WTC11 (cell line): ENCODE data around the gene SHISAL1.

Experiments
- CREM ChIP-seq: sonication (generic); formaldehyde crosslinking; IDR thresholded peaks from 2 replicates; pipeline ENCODE4 v1.8.1; 2022; ENCODE audit warnings: mild to moderate bottlenecking, missing genetic modification reagents, moderate library complexity
- NR1H2 ChIP-seq: sonication (generic); formaldehyde crosslinking; IDR thresholded peaks from 2 replicates; pipeline ENCODE4 v1.9.0; 2021; ENCODE audit warnings: mild to moderate bottlenecking, moderate library complexity, missing genetic modification reagents
- ZNF416 ChIP-seq: fragments of 250-450 bp; sonication (Bioruptor Pico); IDR thresholded peaks from 2 replicates; pipeline ENCODE4 v1.9.0; 2021; ENCODE audit warnings: mild to moderate bottlenecking, inconsistent platforms
- TF ChIP-seq, protein P1 (sequence below): sonication (generic); formaldehyde crosslinking; conservative IDR thresholded peaks from 2 replicates; pipeline ENCODE4 v1.8.1; 2022; ENCODE audit warnings: mild to moderate bottlenecking, missing genetic modification reagents
- TF ChIP-seq, protein P2 (sequence below): fragments of 200-600 bp; IDR thresholded peaks from 2 replicates; pipeline ENCODE4 v1.8.0; 2022; ENCODE audit warnings: antibody characterized with exemption
- TF ChIP-seq, protein P3 (sequence below): sonication (generic); formaldehyde crosslinking; IDR thresholded peaks from 2 replicates; pipeline ENCODE4 v1.8.0; 2022; ENCODE audit warnings: mild to moderate bottlenecking, missing genetic modification reagents

DNA sequence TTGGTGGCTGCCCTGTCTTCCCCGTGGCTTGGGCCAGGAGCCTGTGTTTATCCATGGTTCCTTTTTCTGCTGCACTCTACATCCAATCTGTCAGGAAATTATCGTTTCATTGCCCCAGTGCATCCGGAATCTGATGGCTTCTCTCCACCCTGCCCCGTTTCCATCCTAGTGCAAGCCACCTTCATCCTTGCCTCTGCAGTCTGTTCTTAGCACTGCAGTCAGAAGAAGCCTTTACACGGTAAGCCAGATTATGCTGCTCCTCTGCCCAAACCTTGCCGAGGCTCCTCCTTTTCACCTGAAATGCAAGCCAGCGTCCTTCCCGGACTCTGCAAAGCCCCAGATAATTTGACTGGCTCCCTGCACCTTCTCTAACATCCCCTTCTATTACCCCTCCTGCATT, 86.9 kb downstream of the SHISAL1 start:
- TF ChIP-seq, protein P1, sequence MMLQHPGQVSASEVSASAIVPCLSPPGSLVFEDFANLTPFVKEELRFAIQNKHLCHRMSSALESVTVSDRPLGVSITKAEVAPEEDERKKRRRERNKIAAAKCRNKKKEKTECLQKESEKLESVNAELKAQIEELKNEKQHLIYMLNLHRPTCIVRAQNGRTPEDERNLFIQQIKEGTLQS (CRISPR knock-in tag): no peak
- TF ChIP-seq, protein P2, sequence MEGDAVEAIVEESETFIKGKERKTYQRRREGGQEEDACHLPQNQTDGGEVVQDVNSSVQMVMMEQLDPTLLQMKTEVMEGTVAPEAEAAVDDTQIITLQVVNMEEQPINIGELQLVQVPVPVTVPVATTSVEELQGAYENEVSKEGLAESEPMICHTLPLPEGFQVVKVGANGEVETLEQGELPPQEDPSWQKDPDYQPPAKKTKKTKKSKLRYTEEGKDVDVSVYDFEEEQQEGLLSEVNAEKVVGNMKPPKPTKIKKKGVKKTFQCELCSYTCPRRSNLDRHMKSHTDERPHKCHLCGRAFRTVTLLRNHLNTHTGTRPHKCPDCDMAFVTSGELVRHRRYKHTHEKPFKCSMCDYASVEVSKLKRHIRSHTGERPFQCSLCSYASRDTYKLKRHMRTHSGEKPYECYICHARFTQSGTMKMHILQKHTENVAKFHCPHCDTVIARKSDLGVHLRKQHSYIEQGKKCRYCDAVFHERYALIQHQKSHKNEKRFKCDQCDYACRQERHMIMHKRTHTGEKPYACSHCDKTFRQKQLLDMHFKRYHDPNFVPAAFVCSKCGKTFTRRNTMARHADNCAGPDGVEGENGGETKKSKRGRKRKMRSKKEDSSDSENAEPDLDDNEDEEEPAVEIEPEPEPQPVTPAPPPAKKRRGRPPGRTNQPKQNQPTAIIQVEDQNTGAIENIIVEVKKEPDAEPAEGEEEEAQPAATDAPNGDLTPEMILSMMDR: no peak
- TF ChIP-seq NR1H2 (CRISPR knock-in tag) (no peak), CREM (no peak), ZNF416 (CRISPR knock-in tag) (no peak)
- TF ChIP-seq, protein P3, sequence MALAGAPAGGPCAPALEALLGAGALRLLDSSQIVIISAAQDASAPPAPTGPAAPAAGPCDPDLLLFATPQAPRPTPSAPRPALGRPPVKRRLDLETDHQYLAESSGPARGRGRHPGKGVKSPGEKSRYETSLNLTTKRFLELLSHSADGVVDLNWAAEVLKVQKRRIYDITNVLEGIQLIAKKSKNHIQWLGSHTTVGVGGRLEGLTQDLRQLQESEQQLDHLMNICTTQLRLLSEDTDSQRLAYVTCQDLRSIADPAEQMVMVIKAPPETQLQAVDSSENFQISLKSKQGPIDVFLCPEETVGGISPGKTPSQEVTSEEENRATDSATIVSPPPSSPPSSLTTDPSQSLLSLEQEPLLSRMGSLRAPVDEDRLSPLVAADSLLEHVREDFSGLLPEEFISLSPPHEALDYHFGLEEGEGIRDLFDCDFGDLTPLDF (CRISPR knock-in tag): no peak
